Measurements from ENCODE around the gene PIEZO2. TPM values are rescaled to one million over a fixed set of nuclear protein-coding genes. Genes with fewer than 3 reads are reported as not detected.

PIEZO2 gene
- total RNA-seq, 1 experiment from 2014 or later, result 5.5 TPM

- ChIA-PET CTCF (no interaction called here), POLR2A (ENCODE audit: low non-redundant PET) (no interaction called here)
- no peaks in the 10 kb centered on the region for H3K4me1 ChIP-seq (ENCODE audit: insufficient read depth, low read length, poor library complexity, severe bottlenecking)
- H3K36me3 ChIP-seq (ENCODE audit: insufficient read depth, low read length, poor library complexity, severe bottlenecking), result no peaks in the 10 kb centered on the region
- no TSS peak for BruUV-seq (replicated peaks)
- H3K4me3 ChIP-seq (ENCODE audit: low read depth, low read length, poor library complexity, severe bottlenecking), result no peak overlapping the region
- no peak overlapping the region for H3K27ac ChIP-seq (ENCODE audit: low read depth, low read length, poor library complexity, severe bottlenecking)
- DNase-seq (ENCODE audit: low spot score), result no peak
- intact Hi-C loops (cut with micrococcal nuclease; ENCODE audit: unreplicated experiment), result no loop called here
- TF ChIP-seq CTCF (conservative IDR thresholded peaks at IDR 0.05; ENCODE audit: low read depth, low read length) (no peak), EZH2 (IDR thresholded peaks at IDR 0.05; ENCODE audit: borderline replicate concordance, low read depth, low read length, poor library complexity, severe bottlenecking) (no peak)
- peaks cover 6% of the 10 kb centered on the region for H3K27me3 ChIP-seq (replicated peaks; ENCODE audit: insufficient read depth, low read depth, low read length, poor library complexity)
- no peaks in the 10 kb centered on the region for H3K9me3 ChIP-seq (ENCODE audit: low read depth, low read length, poor library complexity, severe bottlenecking)
Observed at GRCh38 chr18:10745971-10746370, 403.4 kb downstream of the PIEZO2 start.

- Histone ChIP-seq H3K9me3 (ENCODE audit: low read depth, low read length, poor library complexity, severe bottlenecking) (no peaks in the 10 kb centered on the region), H3K4me3 (ENCODE audit: low read depth, low read length, poor library complexity, severe bottlenecking) (no peak overlapping the region), H3K27me3 (replicated peaks; ENCODE audit: insufficient read depth, low read depth, low read length, poor library complexity) (peaks cover 5% of the 10 kb centered on the region), H3K36me3 (ENCODE audit: insufficient read depth, low read length, poor library complexity, severe bottlenecking) (no peaks in the 10 kb centered on the region), H3K4me1 (ENCODE audit: insufficient read depth, low read length, poor library complexity, severe bottlenecking) (no peaks in the 10 kb centered on the region), H3K27ac (ENCODE audit: low read depth, low read length, poor library complexity, severe bottlenecking) (no peak overlapping the region)
- BruUV-seq (replicated peaks), result no TSS peak
- ChIA-PET POLR2A (ENCODE audit: low non-redundant PET) (no interaction called here), CTCF (no interaction called here)
- TF ChIP-seq EZH2 (IDR thresholded peaks at IDR 0.05; ENCODE audit: borderline replicate concordance, low read depth, low read length, poor library complexity, severe bottlenecking) (no peak), CTCF (conservative IDR thresholded peaks at IDR 0.05; ENCODE audit: low read depth, low read length) (no peak)
- no peak for DNase-seq (ENCODE audit: low spot score)
- intact Hi-C loops (cut with micrococcal nuclease; ENCODE audit: unreplicated experiment), result no loop called here
Observed at GRCh38 chr18:10745219-10745618, 404.1 kb downstream of the PIEZO2 start.

GRCh38 chr18:10743766-10744165 is 405.6 kb downstream of the PIEZO2 start:
- intact Hi-C loops (cut with micrococcal nuclease; ENCODE audit: unreplicated experiment), result no loop called here
- Histone ChIP-seq H3K4me3 (ENCODE audit: low read depth, low read length, poor library complexity, severe bottlenecking) (no peak overlapping the region), H3K36me3 (ENCODE audit: insufficient read depth, low read length, poor library complexity, severe bottlenecking) (no peaks in the 10 kb centered on the region), H3K27me3 (replicated peaks; ENCODE audit: insufficient read depth, low read depth, low read length, poor library complexity) (peaks cover 8% of the 10 kb centered on the region), H3K27ac (ENCODE audit: low read depth, low read length, poor library complexity, severe bottlenecking) (no peak overlapping the region), H3K9me3 (ENCODE audit: low read depth, low read length, poor library complexity, severe bottlenecking) (no peaks in the 10 kb centered on the region), H3K4me1 (ENCODE audit: insufficient read depth, low read length, poor library complexity, severe bottlenecking) (peaks cover 8% of the 10 kb centered on the region)
- no TSS peak for BruUV-seq (replicated peaks)
- CTCF ChIA-PET, result no interaction called here
- POLR2A ChIA-PET (ENCODE audit: low non-redundant PET), result no interaction called here
- no peak for TF ChIP-seq CTCF (conservative IDR thresholded peaks at IDR 0.05; ENCODE audit: low read depth, low read length)
- TF ChIP-seq EZH2 (IDR thresholded peaks at IDR 0.05; ENCODE audit: borderline replicate concordance, low read depth, low read length, poor library complexity, severe bottlenecking), result no peak
- no peak for DNase-seq (ENCODE audit: low spot score)
